HS-5 (cell line): Measurements from ENCODE around the gene ELOA.
"Not testable (repeated sequence)": the region's sequence is repeated elsewhere in the genome, so short reads cannot be mapped to it uniquely, and the experiment has no call there.

Experiments
- DNase-seq: peaks from one replicate; pipeline ENCODE4 v3.0.0-alpha.2; 2012; ENCODE audit warnings: low read depth

The ELOA gene

GRCh38 chr1:23736437-23737134 is 6.7 kb upstream of the ELOA start:
- no peak for DNase-seq

- no peak for DNase-seq
Observed at GRCh38 chr1:23741609-23742008, 1.7 kb upstream of the ELOA start.

GRCh38 chr1:23742670-23743286 is 493 bp upstream of the ELOA start:
- DNase-seq, result no peak

- DNase-seq, result no peak
Observed at GRCh38 chr1:23745515-23745914, 2.2 kb downstream of the ELOA start.

- DNase-seq, result no peak
Observed at GRCh38 chr1:23748016-23748415, 4.7 kb downstream of the ELOA start.

- no peak for DNase-seq
Observed at GRCh38 chr1:23751050-23751814, 8.0 kb downstream of the ELOA start.

GRCh38 chr1:23751815-23752200 is 8.5 kb downstream of the ELOA start:
- DNase-seq, result no peak

- no peak for DNase-seq
Observed at GRCh38 chr1:23752909-23753308, 9.6 kb downstream of the ELOA start.

GRCh38 chr1:23756676-23757075 is 13.4 kb downstream of the ELOA start:
- no peak for DNase-seq

- DNase-seq, result no peak
Observed at GRCh38 chr1:23757812-23758211, 14.5 kb downstream of the ELOA start.

- no peak for DNase-seq
Observed at GRCh38 chr1:23759277-23759676, 16.0 kb downstream of the ELOA start.

GRCh38 chr1:23763041-23763577 is 19.8 kb downstream of the ELOA start:
- DNase-seq, result no peak

GRCh38 chr1:23768733-23769132 is 25.5 kb downstream of the ELOA start:
- DNase-seq, result no peak

- no peak for DNase-seq
Observed at GRCh38 chr1:23772049-23772853, 29.0 kb downstream of the ELOA start.

- no peak for DNase-seq
Observed at GRCh38 chr1:23772854-23773242, 29.6 kb downstream of the ELOA start.

- no peak for DNase-seq
Observed at GRCh38 chr1:23774174-23774880, 31.1 kb downstream of the ELOA start.

- DNase-seq, result no peak
Observed at GRCh38 chr1:23776217-23776616, 32.9 kb downstream of the ELOA start.

GRCh38 chr1:23777979-23778814 is 34.9 kb downstream of the ELOA start, which contains the start of gene PITHD1:
Gene PITHD1, plus strand, starts transcription at chr1:23778418. Its CDS starts 98 bp downstream, at chr1:23778516.
- peak; percentile 62 for DNase-seq

- DNase-seq, result peak; percentile 65
Observed at GRCh38 chr1:23779826-23780371, 36.6 kb downstream of the ELOA start.

- DNase-seq, result not testable (repeated sequence)
Observed at GRCh38 chr1:23783141-23783540, 39.9 kb downstream of the ELOA start.
